ENCODE data around the gene ERF.
A peak's percentile ranks its signal among the peaks of the same experiment; 100 is the strongest.

ERF gene

DNA sequence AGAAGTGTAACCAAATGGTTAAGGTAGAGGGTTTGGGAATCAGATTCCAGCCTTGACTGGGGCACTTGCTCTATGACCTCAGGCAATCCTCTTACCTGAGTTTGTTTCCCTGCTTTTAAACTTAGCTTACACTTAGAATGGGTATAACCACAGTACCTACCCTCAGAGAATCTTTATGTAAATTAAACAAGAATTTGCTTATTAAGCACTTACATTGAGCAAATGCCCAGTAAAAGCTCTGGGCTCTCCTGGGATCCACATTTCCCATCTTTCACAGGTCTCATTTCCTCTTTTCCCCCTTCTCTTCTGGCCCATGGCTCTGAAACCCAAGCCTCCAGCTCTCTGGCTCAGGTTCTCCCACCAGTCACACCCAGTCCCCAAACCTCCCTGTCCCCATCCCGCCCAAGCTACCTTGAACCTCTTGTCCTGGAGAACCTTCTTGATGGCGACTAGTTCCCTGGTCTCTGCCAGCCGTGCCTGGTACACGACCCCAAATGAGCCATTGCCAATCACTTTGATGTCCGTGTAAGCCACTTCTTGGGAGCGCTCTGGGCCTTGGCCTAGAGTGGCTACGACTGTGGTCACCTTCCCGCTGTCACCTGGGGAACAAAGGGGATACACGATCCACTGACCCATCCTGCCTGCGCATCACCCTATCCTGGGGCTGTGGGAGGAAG, 15.2 kb downstream of the ERF start:
- no peak for DNase-seq (ENCODE audit: low read depth)

DNA sequence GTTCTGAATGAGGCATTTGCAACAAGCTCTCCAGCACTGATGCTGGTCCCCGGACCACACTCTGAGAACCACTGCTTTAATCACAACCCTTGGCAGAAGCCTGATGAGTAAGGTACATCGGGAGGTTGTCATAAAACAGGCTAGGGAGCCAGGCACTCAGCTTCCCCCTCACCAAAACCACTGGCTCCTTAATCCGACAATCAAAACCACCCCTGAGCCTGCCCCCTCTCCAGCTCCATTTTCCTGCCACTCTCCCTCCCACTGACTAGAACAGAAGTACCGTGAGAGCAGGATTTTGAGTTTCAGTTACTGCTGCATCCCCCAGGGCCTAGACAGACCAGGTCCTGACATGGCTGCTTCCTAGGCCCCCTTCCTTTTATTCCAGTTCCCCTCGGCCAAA, 19.7 kb downstream of the ERF start:
- DNase-seq (ENCODE audit: low read depth), result no peak

DNA sequence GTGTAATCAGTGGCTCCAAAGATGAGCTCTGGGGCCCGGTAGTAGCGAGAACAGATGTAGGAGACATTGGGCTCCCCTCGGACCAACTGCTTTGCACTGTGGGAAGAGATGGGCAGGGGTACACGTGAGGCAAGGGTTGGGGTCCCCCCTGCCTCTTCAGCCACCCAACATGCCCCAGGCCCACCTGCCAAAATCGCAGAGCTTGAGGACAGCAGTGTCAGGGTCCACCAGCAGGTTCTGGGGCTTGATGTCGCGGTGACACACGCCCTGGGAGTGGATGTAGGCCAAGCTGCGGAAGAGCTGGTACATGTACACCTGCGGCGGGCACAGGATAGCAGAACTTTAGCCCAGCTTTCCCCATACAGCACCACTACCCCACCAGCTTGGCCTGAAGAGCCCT, 20.6 kb downstream of the ERF start:
- no peak for DNase-seq (ENCODE audit: low read depth)

DNA sequence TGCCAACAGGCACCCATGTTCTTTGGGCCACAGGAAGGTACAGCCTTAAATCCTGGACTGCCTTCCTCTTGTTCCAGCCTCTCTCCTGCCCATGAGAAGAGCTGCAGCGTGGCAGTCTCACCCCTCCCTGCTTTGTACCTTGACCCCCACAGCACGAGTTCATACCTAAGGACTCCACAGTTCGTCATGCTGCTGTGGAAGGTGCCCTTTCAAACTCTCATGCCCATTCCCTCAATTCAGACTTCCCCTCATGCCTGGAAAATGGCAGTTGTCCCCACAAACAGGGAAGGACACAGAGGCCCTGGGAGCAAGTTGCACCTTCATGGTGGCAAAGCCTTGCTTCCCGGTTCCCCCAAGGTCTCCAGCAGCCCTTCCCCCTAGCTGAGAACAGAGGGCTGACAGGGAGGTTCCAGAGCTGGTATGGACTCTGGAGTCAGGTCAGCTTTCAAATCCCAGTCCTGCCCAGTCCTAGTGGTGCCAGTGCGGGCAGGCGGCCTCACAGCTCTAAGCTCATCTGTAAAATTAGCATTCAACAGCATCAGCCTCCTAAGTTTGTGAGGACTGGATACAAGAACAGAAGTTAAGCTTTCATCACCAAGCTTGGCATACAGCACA, 21.1 kb downstream of the ERF start:
- no peak for DNase-seq (ENCODE audit: low read depth)

DNA sequence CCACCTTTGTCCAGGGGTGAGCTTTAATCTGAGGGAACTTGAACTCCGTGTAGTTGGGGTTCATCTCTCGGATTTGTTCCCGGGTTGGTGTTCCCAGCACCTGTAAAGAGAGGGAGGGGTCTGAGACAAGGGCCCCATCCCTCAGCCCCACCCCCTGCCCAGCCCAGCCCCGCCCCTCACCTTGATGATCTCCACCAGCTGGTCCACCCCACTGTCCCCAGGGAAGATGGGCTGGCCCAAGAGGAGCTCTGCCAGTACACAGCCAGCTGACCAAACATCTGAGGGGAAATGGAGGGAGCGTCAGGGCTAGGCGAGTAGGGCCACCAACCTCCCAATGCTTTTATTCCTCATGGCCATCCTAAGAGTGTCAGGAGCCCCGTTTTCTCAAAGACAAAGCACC, 21.8 kb downstream of the ERF start:
- no peak for DNase-seq (ENCODE audit: low read depth)

DNA sequence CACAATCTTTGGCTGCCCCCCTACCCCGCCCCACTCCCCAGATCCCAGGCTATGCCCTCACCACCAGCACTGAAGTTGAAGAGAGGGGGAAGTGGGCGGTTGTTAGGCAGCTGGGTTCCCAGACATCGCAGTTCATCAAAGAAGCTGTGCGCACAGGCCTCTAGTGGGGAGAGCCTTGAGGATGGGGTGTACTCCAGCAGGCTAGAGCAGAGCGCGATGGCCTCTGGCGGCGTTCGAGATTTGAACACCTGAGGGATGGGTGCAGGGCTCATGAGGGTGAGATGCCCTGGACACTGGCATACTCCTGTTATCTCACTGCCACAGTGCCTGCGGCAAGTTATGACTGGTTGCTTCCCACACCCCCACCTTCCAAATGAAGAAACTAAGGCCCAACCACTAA, 22.5 kb downstream of the ERF start:
- DNase-seq (ENCODE audit: low read depth), result no peak

DNA sequence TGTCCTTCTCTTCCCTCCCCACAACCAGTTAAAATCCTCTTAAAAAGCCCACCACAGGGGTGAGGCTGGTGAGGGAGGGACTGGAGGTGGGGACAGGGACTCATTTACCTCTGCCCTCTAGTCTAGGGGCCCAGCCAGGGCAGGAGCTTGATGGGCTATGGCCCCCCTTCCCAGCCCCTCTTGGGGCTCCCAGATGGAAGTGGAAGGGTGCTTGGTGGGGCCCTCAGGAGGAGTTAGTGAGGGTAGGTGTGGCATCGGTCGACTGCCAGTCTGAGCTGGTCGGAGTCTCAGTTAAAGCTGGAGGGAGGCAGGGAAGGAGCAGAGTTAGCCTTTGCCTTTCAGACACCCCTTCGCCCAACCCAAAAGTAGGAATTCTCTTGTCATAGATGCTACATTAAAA, 24.4 kb downstream of the ERF start:
- DNase-seq (ENCODE audit: low read depth), result no peak

DNA sequence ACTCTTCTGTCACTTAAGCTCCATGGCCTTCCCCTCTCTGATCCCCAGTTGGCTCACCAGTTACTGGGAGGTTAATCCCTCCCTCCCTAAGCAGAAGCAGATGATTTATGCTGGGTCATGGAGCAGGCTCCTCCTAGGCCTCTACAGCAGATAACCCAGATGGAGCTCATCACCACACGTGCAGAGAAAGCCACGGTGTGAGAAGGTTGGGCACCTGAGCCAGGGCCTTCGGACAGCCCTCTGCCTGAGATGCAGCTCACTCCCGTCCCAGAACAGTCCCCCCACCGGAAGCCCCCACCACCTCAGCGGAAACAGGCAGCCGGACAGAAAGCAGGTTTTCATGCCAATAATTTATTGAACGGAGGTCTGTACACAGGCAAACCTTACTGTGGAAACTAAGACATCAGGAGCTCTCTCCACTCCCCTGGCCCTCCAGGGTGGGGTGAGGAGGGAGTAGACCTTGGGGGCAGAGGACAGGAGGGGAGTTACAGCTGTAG, 25.0 kb downstream of the ERF start:
- DNase-seq (ENCODE audit: low read depth), result no peak

DNA sequence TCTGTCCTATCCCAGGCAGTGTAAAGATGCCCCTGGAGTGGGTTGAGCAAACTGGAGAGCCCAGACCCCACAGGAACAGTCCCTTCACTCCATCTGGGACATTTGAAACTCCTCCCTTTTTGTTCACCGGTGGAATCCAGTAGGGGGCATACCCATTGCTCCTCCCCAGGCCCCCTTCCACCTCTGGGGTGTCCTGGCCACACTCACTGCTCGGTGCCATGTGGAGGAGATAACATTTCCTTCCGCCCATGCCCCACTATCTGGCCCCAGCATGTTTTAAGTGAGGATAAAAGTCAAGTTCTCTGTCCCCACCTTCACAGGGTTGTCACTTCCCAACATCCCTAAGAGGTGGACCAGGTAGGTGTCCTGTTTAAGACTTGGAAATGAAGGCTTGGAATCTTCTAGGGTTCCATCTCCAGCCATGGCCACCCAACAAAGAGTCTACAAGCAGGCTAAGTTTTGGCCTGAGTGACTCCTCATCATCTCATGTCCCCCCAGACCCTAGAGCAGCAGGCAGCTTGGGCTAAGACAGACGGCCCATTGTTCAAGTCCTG, 25.6 kb downstream of the ERF start:
- DNase-seq (ENCODE audit: low read depth), result no peak

DNA sequence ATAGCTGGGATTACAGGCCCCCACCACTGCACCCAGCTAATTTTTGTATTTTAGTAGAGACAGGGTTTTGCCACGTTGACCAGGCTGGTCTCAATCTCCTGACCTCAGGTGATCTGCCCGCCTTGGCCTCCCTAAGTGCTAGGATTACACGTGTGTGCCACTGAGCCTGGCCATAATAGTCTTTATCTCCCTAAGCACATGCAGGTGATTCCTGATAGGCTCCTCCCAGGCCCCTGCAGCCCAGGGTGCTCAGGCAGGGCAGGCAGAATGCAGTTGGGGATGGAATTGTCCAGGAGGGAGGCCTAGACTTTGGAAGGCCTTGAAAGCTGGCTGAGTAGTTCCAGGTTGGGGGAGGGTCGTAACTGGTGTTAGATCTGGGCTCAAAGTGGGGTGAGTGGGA, 26.3 kb downstream of the ERF start:
- DNase-seq (ENCODE audit: low read depth), result no peak

DNA sequence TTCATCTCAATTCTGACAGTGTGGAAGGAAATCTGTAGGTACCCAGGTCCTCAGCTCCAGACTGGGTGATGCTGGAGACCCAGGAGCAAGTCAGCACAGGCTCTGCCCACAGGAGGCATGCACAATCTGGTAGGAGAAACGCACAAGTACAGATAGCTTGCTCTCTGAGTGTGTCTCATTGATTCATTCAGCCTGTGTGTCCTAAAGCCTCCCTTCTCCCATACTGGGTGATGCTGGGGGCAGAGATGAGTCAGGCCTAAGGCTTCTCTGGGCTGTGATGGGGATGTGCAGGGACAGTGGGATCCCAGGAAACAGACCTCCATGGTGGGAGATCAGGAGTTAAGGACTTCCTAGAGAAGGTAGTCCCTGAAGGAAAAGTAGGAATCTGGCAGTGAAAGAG, 28.0 kb downstream of the ERF start:
- no peak for DNase-seq (ENCODE audit: low read depth)

DNA sequence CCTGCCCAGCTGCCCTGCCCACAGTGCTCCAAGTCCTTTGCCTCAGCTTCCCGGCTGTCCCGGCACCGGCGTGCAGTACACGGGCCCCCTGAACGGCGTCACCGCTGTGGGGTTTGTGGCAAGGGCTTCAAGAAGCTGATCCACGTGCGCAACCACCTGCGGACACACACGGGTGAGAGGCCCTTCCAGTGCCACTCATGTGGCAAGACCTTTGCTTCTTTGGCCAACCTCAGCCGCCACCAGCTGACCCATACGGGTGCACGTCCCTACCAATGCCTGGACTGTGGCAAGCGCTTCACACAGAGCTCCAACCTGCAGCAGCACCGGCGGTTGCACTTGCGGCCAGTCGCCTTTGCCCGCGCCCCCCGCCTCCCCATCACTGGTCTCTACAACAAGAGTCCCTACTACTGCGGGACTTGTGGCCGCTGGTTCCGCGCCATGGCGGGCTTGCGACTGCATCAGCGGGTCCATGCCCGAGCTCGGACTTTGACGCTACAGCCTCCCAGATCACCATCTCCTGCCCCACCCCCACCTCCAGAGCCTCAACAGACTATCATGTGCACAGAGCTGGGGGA, 29.1 kb downstream of the ERF start:
- DNase-seq (ENCODE audit: low read depth), result no peak

DNA sequence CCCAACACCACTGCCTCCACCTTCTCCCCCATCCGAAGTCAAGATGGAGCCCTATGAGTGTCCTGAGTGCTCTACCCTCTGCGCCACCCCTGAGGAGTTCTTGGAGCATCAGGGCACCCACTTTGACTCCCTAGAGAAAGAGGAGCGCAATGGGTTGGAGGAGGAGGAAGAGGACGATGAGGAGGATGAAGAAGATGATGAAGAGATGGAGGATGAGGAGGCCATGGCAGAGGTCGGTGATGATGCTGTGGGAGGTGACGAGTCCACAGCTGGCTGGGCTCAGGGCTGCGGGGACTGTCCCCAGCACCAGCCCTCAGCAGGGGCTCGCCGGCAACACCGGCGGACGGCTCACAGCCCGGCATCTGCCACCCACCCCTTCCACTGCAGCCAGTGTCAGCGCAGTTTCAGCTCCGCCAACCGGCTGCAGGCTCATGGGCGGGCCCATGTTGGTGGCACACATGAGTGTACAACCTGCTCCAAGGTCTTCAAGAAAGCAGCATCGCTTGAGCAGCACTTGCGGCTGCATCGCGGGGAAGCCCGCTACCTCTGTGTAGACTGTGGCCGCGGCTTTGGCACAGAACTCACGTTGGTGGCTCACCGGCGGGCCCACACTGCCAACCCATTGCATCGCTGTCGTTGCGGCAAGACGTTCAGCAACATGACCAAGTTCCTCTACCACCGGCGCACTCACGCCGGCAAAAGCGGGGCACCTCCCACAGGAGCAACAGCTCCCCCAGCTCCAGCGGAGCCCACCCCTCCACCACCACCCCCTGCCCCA, 29.8 kb downstream of the ERF start:
- DNase-seq (ENCODE audit: low read depth), result no peak

DNA sequence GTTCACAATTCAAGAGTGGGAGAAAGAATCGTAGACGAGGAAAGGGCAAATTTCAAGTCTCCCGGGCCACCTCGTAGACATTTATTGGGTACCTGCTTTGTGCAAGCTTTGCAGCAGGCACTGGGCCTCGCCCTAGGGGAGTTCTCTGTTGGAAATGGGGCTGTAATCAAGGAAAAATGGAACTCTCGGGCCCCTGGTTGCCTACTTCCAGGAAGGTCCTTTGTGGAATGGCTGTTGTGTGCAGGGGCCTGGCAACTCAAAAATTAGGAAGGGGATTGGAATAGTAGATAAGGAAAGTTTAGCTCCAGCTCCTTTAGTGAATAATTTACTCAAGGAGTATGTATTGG, 34.2 kb downstream of the ERF start:
- no peak for DNase-seq (ENCODE audit: low read depth)

DNA sequence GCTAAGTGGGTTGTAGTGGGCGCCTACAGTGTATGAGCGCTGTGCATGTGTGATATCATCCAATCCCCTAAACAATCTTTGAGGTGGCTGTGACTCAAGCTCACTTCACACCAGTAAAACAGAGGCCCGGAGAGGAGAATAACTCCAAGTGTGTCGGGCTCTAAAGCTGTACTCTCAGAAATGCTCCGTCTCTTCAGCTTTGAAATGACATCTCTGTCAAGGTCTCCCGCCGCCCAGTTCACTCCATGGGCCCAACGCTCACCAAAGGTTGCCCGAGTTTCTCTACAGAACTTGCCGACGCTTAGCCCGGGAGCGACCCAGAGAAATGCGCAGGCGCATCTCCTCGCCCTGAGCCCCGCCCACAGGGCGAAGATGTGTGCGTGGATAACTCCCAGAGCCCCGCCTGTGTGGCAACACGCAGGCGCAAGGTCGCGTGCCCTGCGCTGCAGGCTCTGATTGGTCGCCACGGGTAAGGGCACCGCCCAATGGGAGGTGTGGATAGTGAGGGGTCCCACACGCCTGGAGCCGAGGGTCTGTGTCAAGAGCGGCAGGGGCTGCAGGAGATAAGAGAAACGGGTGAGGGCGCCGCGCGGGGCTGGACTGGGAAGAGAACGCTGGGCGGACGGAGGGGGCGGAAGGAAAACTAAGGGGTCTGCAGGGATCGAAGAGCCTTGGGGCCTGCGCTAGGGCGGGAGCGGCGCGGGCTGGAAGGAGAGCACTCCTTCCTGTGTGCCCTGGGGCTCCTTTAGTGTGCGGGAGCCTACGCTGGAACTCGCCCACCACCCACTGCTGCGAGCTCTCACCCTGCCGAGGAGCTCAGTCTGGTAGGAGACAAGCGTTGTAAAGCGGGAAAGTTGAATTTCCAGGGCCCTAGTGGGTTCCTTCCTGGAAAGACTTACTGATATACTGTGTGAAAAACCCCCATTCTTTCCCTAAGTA, 34.8 kb downstream of the ERF start, which contains the start of gene ZNF526:
Gene ZNF526, plus strand, starts transcription at position 501 of the 939 bp plus-strand sequence. CDS start 4,092 bp downstream, outside the sequence.
- peak; percentile 94 for DNase-seq (ENCODE audit: low read depth)

DNA sequence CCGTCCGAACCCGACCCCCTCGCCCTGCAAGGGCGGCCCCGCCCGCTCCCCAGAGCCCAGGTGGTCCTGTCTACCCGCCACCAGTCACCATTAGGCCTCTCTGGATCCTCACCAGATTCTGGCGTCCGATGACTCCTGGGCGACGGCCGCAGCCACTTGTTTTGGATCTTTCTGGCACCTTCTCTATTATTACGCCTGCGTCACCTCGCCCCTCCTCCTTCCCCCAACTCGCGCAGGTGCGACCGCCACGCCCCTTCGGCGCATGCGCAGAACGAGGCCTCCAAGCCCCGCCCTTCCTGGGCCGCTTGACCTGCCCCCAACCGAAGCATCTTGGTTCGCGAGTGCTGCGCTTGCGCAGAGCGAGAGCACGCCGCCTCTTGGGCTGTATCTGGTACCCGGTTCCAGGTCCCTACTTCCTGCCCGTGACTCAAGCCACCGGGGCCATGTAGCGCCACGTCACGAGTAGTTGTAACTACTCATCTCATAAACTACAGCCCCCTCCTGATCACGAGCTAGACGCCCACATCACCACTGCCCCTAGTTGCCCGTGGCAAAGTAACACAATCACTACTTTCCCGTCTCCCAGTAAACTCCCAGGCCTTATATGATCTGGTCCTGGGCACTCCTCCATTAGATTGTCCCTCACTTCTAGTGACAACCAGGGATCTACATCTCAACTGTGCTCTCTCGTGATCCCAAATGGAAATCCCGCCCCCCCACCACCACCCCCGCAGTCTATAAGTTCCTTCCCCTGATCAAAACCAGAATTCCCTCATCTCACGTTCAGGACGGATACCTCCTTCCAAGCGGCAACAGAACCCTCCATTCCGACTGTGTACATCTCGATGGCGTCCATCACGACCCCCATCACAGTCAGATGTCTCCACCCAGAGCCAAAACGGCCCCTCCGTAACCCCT, 37.1 kb downstream of the ERF start, which contains the start of gene DEDD2:
Gene DEDD2, minus strand, starts transcription at position 158 of the 918 bp plus-strand sequence. CDS start 670 bp downstream, outside the sequence.
- DNase-seq (ENCODE audit: low read depth), result peak; percentile 100

DNA sequence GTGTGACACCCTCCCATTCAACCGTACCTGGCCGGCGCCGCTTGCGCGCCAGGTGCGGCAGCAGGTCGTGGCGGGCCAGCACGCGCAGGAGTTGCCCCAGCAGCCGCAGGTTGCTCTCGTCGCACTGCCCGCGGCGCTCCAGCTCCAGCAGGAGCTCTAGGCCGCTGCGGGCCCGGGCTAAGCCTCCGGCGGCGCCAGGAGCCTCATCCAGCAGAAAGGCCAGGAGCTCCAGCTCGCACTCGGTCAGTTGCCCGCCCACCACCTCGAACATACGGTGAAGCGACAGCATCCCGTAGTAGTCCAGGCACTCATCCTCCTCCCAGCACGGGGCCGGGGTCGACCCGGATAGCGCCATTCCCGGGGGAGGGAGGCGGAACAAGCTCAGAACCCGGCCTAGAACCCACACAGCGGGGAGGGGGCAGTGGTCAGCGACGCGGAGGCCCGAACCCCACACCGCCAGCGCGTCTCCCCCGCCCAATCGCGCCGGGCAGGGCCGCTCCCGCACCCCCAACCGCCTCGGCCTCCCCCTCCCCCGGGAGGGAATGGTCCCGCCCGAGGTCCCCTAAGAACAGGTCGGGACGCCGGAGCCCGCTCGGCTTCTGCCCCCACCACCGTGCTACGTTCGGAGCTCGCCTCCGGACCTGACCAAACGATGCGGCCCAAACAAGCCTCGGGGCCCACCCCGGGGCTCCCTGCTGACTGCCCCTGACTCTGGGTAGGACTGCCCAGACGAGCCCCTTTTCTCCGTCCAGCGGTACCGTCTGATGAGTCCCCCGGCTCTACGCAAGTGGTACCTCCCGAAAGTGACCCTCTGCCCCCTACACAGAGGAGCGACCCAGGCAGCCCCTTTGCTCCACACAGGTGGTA, 38.0 kb downstream of the ERF start:
- DNase-seq (ENCODE audit: low read depth), result no peak

DNA sequence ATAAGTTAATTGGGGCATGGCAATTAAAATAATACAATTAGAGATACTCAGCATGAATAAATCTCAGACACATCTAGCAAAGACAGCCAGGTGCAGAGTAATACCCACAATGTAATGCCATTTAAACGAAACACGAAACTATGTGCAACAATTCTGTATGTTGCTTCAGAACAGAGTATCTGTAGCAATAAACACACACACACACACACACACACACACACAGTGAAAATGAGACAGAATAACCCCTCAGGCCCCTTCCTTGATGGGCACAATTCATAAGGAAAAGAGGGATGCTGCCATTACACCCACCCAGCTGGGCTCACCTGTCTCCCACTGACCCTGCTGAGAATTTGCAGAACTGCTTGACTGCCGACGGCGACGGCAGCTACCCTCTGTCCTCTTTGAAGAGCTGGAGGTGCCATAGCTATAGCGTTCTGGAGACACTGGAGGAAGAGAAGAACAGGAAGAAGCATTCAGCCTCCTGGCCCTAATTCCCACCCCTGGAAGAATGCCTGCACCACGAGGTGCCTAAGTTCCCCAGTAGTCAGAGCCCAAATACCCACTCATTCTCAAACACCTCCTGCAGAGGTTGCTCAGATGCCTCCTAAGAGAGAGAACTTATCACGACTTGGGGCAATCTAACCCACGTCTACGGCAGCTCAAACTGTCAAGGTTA, 40.0 kb downstream of the ERF start:
- no peak for DNase-seq (ENCODE audit: low read depth)
